Measurements from ENCODE around the gene IFIT3.
A peak's percentile ranks its signal among the peaks of the same experiment; 100 is the strongest.

The IFIT3 gene

DNA sequence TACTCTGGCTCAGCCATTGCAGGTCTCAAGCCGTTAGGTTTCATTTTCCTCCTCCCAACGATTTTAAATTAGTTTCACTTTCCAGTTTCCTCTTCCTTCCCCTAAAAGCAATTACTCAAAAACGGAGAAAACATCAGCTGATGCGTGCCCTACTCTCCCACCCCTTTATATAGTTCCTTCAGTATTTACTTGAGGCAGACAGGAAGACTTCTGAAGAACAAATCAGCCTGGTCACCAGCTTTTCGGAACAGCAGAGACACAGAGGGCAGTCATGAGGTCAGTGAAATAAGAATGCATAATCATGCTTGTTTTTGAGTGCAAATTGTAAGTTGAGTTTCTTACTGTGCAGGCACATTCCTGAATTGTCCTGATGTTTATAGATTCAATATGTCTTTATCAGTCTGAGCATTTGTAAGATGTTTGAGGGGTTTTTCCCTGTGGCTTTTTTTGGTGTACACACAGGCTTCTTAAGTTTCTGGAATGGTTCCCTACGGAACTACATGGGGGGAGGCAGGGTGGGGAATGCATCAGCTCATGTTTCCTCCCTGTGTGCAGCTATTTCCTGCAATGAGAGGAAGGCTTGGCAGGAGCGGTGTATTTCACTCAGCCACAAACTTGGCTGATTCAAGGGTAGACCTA, at the start of gene IFIT3 (continued):
- TF ChIP-seq SP7 (tag by site-specific recombination; IDR thresholded peaks at IDR 0.05) (0 out of 2 replicates have a peak, but pooled peaks have one; percentile 12), ZBTB21 (tag by site-specific recombination; IDR thresholded peaks at IDR 0.05) (no peak), ZNF518A (tag by site-specific recombination; conservative IDR thresholded peaks at IDR 0.05; ENCODE audit: low read depth) (peak; percentile 65), ZNF529 (tag by site-specific recombination; IDR thresholded peaks at IDR 0.05; ENCODE audit: insufficient replicate concordance) (no peak), ZXDB (tag by site-specific recombination; IDR thresholded peaks at IDR 0.05) (no peak), PRDM4 (tag by site-specific recombination; IDR thresholded peaks at IDR 0.05) (no peak), ZNF155 (tag by site-specific recombination; IDR thresholded peaks at IDR 0.05) (no peak), ZBTB1 (tag by site-specific recombination; IDR thresholded peaks at IDR 0.05) (no peak), ZNF175 (tag by site-specific recombination; IDR thresholded peaks at IDR 0.05) (no peak), KLF1 (tag by site-specific recombination; IDR thresholded peaks at IDR 0.05) (no peak; the same call in 1 of the 2 replicates), ZNF426 (tag by site-specific recombination; IDR thresholded peaks at IDR 0.05) (no peak), OVOL3 (tag by site-specific recombination; IDR thresholded peaks at IDR 0.05) (no peak), ZBTB20 (tag by site-specific recombination; IDR thresholded peaks at IDR 0.05) (peak; percentile 18; the same call in 1 of the 2 replicates), SP2 (tag by site-specific recombination; IDR thresholded peaks at IDR 0.05) (no peak), ZNF555 (tag by site-specific recombination; conservative IDR thresholded peaks at IDR 0.05) (no peak), KLF10 (tag by site-specific recombination; IDR thresholded peaks at IDR 0.05) (no peak), ZFHX2 (tag by site-specific recombination; conservative IDR thresholded peaks at IDR 0.05) (no peak), ZNF571 (tag by site-specific recombination; IDR thresholded peaks at IDR 0.05) (no peak), ZNF549 (tag by site-specific recombination; IDR thresholded peaks at IDR 0.05) (no peak), ZNF510 (tag by site-specific recombination; IDR thresholded peaks at IDR 0.05; ENCODE audit: insufficient replicate concordance) (no peak), ZNF148 (tag by site-specific recombination; IDR thresholded peaks at IDR 0.05; ENCODE audit: borderline replicate concordance) (no peak), RBAK (tag by site-specific recombination; IDR thresholded peaks at IDR 0.05) (no peak), GLIS2 (tag by site-specific recombination; IDR thresholded peaks at IDR 0.05) (peak; percentile 44; the same call in 1 of the 2 replicates), TRIM28 (IDR thresholded peaks at IDR 0.05; ENCODE audit: borderline replicate concordance, low read length) (peak; percentile 81), ZNF837 (tag by site-specific recombination; IDR thresholded peaks at IDR 0.05) (no peak), ZNF24 (tag by site-specific recombination; IDR thresholded peaks at IDR 0.05) (no peak), HOXC10 (CRISPR knock-in tag; IDR thresholded peaks at IDR 0.05) (no peak)
- TF ChIP-seq, protein P1, sequence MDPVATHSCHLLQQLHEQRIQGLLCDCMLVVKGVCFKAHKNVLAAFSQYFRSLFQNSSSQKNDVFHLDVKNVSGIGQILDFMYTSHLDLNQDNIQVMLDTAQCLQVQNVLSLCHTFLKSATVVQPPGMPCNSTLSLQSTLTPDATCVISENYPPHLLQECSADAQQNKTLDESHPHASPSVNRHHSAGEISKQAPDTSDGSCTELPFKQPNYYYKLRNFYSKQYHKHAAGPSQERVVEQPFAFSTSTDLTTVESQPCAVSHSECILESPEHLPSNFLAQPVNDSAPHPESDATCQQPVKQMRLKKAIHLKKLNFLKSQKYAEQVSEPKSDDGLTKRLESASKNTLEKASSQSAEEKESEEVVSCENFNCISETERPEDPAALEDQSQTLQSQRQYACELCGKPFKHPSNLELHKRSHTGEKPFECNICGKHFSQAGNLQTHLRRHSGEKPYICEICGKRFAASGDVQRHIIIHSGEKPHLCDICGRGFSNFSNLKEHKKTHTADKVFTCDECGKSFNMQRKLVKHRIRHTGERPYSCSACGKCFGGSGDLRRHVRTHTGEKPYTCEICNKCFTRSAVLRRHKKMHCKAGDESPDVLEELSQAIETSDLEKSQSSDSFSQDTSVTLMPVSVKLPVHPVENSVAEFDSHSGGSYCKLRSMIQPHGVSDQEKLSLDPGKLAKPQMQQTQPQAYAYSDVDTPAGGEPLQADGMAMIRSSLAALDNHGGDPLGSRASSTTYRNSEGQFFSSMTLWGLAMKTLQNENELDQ (tag by site-specific recombination; IDR thresholded peaks at IDR 0.05; ENCODE audit: low read depth): no peak
- TF ChIP-seq, protein P2, sequence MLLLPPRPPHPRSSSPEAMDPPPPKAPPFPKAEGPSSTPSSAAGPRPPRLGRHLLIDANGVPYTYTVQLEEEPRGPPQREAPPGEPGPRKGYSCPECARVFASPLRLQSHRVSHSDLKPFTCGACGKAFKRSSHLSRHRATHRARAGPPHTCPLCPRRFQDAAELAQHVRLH (tag by site-specific recombination; IDR thresholded peaks at IDR 0.05): no peak
